Astrocyte (in vitro differentiated cells and primary cell): ENCODE measurements around the gene CAPZA2.

ENCODE experiments used
- CTCF ChIP-seq: IDR thresholded peaks from 2 replicates; pipeline ENCODE4 v1.5.1; 2011; ENCODE audit warnings: low read depth, mild to moderate bottlenecking, inconsistent platforms, low read length, moderate library complexity; ENCODE audit not compliant: insufficient read depth
- EZH2 ChIP-seq: IDR thresholded peaks from 2 replicates; pipeline ENCODE4 v1.6.1; 2012; ENCODE audit warnings: mild to moderate bottlenecking, low read length, inconsistent platforms; ENCODE audit not compliant: insufficient read depth

- TF ChIP-seq CTCF (no peak), EZH2 (no peak)
Observed at GRCh38 chr7:116956477-116956804, 94.1 kb downstream of the CAPZA2 start.
